Naive thymus-derived CD4-positive, alpha-beta T cell (primary cell): ENCODE measurements around the gene TRIM17. TPM values are rescaled to one million over a fixed set of nuclear protein-coding genes. Genes with fewer than 3 reads are reported as not detected.

Source experiments
- ATAC-seq: fragments of 150-1000 bp; cut with Tn5 transposase; 2 replicates; pipeline ENCODE4 v1.10.0; 2021; ENCODE audit warnings: mild to moderate bottlenecking, moderate library complexity
- CTCF ChIA-PET: fragments of 350-600 bp; sonication (Branson Sonifier 250); formaldehyde crosslinking; loops from one replicate; lab custom pipeline; 2021; ENCODE audit warnings: antibody characterized with exemption; lab: Charles Lee
- POLR2A ChIA-PET: fragments of 350-600 bp; sonication (Branson Sonifier 250); formaldehyde crosslinking; loops from one replicate; lab custom pipeline; 2021; ENCODE audit warnings: antibody characterized with exemption, inconsistent platforms; lab: Charles Lee
- DNase-seq, 9 donors: peaks; one replicate each; pipeline versions ENCODE4 v3.0.0 to v3.0.0-alpha.2; 2020 to 2022; ENCODE audit warnings: mixed read lengths in 1 of 9
- H3K27ac ChIP-seq: one replicate; pipeline ENCODE4 v1.7.0; 2013; ENCODE audit warnings: mild to moderate bottlenecking, low read depth, low read length, moderate library complexity
- H3K27me3 ChIP-seq, 2 donors: one replicate each; pipeline ENCODE4 v1.7.0; 2013; ENCODE audit warnings: low read length in 2 of 2, mild to moderate bottlenecking in 2 of 2, moderate library complexity in 2 of 2; ENCODE audit not compliant: control insufficient read depth in 2 of 2, insufficient read depth in 2 of 2
- H3K36me3 ChIP-seq, 3 experiments: 1 replicate in 2 of 3; 2 replicates in 1 of 3; pipeline ENCODE4 v1.7.0; 2013; ENCODE audit warnings: low read length in 3 of 3, mild to moderate bottlenecking in 3 of 3, moderate library complexity in 1 of 3; ENCODE audit not compliant: insufficient read depth in 3 of 3, control insufficient read depth in 2 of 3
- H3K4me1 ChIP-seq, 2 donors: one replicate each; pipeline ENCODE4 v1.7.0; 2013; ENCODE audit warnings: low read length in 2 of 2, mild to moderate bottlenecking in 2 of 2, moderate library complexity in 1 of 2; ENCODE audit not compliant: control insufficient read depth in 2 of 2, insufficient read depth in 2 of 2
- H3K4me3 ChIP-seq: 2 replicates; pipeline ENCODE4 v1.7.0; 2013; ENCODE audit warnings: mild to moderate bottlenecking, low read length
- H3K9me3 ChIP-seq, 3 experiments: 1 replicate in 2 of 3; 2 replicates in 1 of 3; pipeline ENCODE4 v1.7.0; 2013; ENCODE audit warnings: low read length in 3 of 3; ENCODE audit not compliant: control insufficient read depth in 2 of 3
- H3K27ac Mint-ChIP-seq, 9 donors: one replicate each; pipeline ENCODE4 v1.8.0; 2020 to 2022; ENCODE audit warnings: mixed read lengths in 9 of 9, mild to moderate bottlenecking in 8 of 9, moderate library complexity in 5 of 9, inconsistent platforms in 2 of 9
- H3K27me3 Mint-ChIP-seq, 5 donors: one replicate each; pipeline ENCODE4 v1.8.0; 2021 to 2022; ENCODE audit warnings: mixed read lengths in 5 of 5, mild to moderate bottlenecking in 1 of 5
- H3K36me3 Mint-ChIP-seq, 5 donors: one replicate each; pipeline ENCODE4 v1.8.0; 2020 to 2022; ENCODE audit warnings: mixed read lengths in 5 of 5, mild to moderate bottlenecking in 3 of 5, inconsistent platforms in 1 of 5
- H3K4me1 Mint-ChIP-seq, 7 donors: one replicate each; pipeline ENCODE4 v1.8.0; 2020 to 2022; ENCODE audit warnings: mixed read lengths in 7 of 7, mild to moderate bottlenecking in 3 of 7, inconsistent platforms in 1 of 7
- H3K4me3 Mint-ChIP-seq, 10 donors: one replicate each; pipeline ENCODE4 v1.8.0; 2020 to 2022; ENCODE audit warnings: mild to moderate bottlenecking in 10 of 10, mixed read lengths in 10 of 10, moderate library complexity in 6 of 10, inconsistent platforms in 2 of 10
- H3K9me3 Mint-ChIP-seq, 11 donors: one replicate each; pipeline ENCODE4 v1.8.0; 2020 to 2022; ENCODE audit warnings: mixed read lengths in 11 of 11, mild to moderate bottlenecking in 4 of 11, inconsistent platforms in 1 of 11, moderate library complexity in 1 of 11
- intact Hi-C, 2 donors: fragments of 100-400 bp; cut with micrococcal nuclease; formaldehyde crosslinking; loops; one replicate each; pipeline ENCODE4 v1.15.1; 2023
- polyA plus RNA-seq, 2 donors: library from polyadenylated mRNA; unstranded; fragments of 300-500 nt; fragmentation: Illumina TruSeq; gene quantifications; one replicate each; pipeline ENCODE4 v1.2.3, GENCODE V29; 2021
- total RNA-seq, 6 experiments: library from RNA in 5 of 6; stranded (reverse) in 5 of 6; gene quantifications; 1 replicate in 5 of 6; 2 replicates in 1 of 6; pipeline ENCODE4 v1.2.3 and lab custom pipeline; 2021 to 2026

TRIM17 gene
- total and polyA plus RNA-seq, 7 experiments from 2014 or later: 0.18 to 2.5 (median 1.00) TPM

DNA sequence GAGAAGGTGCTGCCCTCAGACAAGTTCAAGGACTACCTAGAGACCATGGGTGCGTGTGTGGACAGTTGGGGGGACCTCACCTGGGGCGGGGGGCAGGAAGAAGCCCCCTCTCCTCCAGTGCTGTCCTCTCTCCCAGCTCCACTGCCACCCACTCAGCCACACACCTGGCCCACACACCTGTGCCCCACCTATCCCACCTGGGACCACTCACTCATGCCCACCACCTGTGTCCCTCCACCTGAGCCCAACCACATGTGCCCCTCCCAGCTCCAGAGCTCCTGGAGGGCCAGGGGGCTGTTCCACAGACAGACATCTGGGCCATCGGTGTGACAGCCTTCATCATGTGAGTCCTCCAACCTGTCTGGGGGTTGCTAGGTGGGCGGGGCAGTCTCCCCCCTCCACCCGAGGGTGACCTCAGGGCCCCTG lies 39.0 kb downstream of the TRIM17 start:
- Mint-ChIP-seq H3K27me3 (peaks cover 0 to 36% (median 9%) of the 10 kb centered on the region in 5 donors), H3K36me3 (peaks cover 0 to 4% (median 0%) of the 10 kb centered on the region in 5 donors), H3K9me3 (no peaks in the 10 kb centered on the region), H3K27ac (peak overlapping the region in 1 of 9 donors; percentile 48), H3K4me1 (peaks cover 6 to 18% (median 8%) of the 10 kb centered on the region in 7 donors), H3K4me3 (peak overlapping the region in 8 of 10 donors; percentile 29 to 83 (median 52))
- Histone ChIP-seq H3K36me3 (peaks cover 0 to 7% (median 0%) of the 10 kb centered on the region in 3 experiments), H3K4me1 (no peaks in the 10 kb centered on the region), H3K27me3 (peaks cover 0 to 4% of the 10 kb centered on the region in 2 donors), H3K4me3 (no peak overlapping the region), H3K9me3 (no peaks in the 10 kb centered on the region), H3K27ac (no peak overlapping the region)
- peak in 1 of 9 donors; percentile 8 for DNase-seq
- intact Hi-C loops: loop anchor here (1.0 to 5.0 kb wide), 9 partner anchors 39 to 247 kb away; partner anchors contain the start of genes RNF187 (in 1 of the 2) and TRIM17 (in 1 of the 2)
- ChIA-PET POLR2A (no interaction called here), CTCF (no interaction called here)
- no peak for ATAC-seq

DNA sequence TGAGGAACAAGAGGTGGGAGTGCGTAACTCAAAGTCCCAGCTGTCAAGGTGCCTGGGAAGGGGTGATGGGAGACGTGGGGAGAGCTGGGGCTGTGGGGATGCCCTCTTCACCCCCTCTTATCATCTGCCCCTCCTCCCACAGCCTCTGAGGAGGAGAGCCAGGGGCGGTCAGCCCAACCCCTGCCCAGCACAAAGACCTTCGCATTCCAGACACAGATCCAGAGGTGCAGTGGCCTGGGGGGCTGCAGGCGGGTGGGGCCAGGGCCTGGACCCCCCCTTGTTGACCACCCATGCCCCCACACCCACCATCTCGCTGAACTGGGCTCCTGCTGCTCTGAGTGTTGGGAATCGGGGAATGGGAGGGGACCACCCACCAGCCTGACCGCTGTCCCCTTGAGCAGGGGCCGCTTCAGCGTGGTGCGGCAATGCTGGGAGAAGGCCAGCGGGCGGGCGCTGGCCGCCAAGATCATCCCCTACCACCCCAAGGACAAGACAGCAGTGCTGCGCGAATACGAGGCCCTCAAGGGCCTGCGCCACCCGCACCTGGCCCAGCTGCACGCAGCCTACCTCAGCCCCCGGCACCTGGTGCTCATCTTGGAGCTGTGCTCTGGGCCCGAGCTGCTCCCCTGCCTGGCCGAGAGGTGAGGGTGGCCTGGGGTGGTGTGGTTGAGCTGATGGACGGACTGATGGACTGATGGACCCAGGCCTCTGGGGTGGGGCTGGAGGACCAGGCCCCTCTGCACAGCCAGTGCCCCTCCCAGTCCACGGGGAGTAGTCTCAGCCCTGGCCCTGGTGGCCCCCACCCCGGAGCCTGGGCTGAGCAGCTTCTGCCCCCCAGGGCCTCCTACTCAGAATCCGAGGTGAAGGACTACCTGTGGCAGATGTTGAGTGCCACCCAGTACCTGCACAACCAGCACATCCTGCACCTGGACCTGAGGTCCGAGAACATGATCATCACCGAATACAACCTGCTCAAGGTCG lies 39.7 kb downstream of the TRIM17 start:
- Mint-ChIP-seq H3K4me1 (peaks cover 6 to 18% (median 8%) of the 10 kb centered on the region in 7 donors), H3K36me3 (peaks cover 0 to 4% (median 0%) of the 10 kb centered on the region in 5 donors), H3K27me3 (peaks cover 0 to 32% (median 7%) of the 10 kb centered on the region in 5 donors), H3K27ac (no peak overlapping the region), H3K4me3 (peak overlapping the region in 7 of 10 donors; percentile 29 to 83 (median 45)), H3K9me3 (no peaks in the 10 kb centered on the region)
- intact Hi-C loops: loop anchor here in 1 of 2 donors (5.0 kb wide), 1 partner anchor 125 kb away; no protein-coding TSS in a partner anchor
- Histone ChIP-seq H3K27ac (no peak overlapping the region), H3K36me3 (peaks cover 0 to 7% (median 0%) of the 10 kb centered on the region in 3 experiments), H3K4me1 (no peaks in the 10 kb centered on the region), H3K9me3 (no peaks in the 10 kb centered on the region), H3K27me3 (peaks cover 0 to 4% of the 10 kb centered on the region in 2 donors), H3K4me3 (no peak overlapping the region)
- ChIA-PET CTCF (no interaction called here), POLR2A (no interaction called here)
- ATAC-seq (no peak), DNase-seq (peak in 1 of 9 donors; percentile 4)

DNA sequence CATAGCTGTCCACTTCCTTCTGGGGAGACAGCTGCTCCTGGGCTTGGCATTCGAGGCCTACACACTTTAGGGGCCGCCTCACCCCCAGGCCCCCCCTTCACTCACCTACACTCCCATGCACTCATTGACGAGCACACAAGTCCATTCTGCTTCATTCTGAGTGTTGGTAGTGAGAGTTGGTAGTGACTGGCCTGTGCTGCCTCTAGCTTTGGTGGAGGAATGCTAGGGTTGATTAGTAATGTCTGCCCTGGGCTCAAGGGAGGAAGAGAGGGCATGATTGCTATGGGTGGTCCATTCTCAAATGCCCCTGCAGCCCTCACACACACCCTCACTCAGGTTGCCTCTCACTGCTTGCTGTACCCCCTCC lies 40.4 kb downstream of the TRIM17 start:
- ATAC-seq (no peak), DNase-seq (no peak)
- POLR2A ChIA-PET: no interaction called here
- Histone ChIP-seq H3K36me3 (peaks cover 0 to 7% (median 0%) of the 10 kb centered on the region in 3 experiments), H3K27ac (no peak overlapping the region), H3K27me3 (no peaks in the 10 kb centered on the region), H3K9me3 (no peaks in the 10 kb centered on the region), H3K4me1 (no peaks in the 10 kb centered on the region), H3K4me3 (no peak overlapping the region)
- H3K27ac Mint-ChIP-seq: no peak overlapping the region
- H3K9me3 Mint-ChIP-seq: no peaks in the 10 kb centered on the region
- intact Hi-C loops: loop anchor here in 1 of 2 donors (5.0 kb wide), 1 partner anchor 126 kb away; no protein-coding TSS in a partner anchor
- peaks cover 6 to 18% (median 8%) of the 10 kb centered on the region in 7 donors for H3K4me1 Mint-ChIP-seq
- H3K27me3 Mint-ChIP-seq: peaks cover 0 to 28% (median 7%) of the 10 kb centered on the region in 5 donors
- H3K36me3 Mint-ChIP-seq: peaks cover 0 to 4% (median 0%) of the 10 kb centered on the region in 5 donors
- CTCF ChIA-PET: no interaction called here
- peak overlapping the region in 1 of 10 donors; percentile 83 for H3K4me3 Mint-ChIP-seq

DNA sequence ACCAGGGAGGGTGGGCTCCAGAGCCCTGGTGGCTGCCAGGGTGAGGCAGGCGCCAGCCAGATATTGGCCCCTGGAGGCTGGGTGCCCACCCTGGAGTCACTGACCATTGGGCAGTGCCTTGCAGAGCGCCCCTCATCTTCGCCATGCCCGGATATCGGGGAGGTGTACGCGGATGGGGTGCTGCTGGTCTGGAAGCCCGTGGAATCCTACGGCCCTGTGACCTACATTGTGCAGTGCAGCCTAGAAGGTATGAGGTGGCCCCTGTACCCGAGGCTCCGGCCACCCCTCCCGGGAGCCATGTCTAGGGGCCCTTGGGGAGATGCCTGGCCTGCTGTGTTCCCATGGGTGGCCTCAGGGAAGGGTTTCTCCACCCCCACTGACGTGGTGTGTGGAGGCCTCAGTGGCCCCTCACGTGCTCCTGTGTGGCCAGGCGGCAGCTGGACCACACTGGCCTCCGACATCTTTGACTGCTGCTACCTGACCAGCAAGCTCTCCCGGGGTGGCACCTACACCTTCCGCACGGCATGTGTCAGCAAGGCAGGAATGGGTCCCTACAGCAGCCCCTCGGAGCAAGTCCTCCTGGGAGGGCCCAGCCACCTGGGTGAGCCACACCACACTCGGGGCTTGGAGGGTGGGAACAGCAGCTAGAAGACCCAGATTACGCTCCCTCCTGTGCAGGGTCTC lies 40.9 kb downstream of the TRIM17 start:
- H3K27me3 ChIP-seq: no peaks in the 10 kb centered on the region
- H3K4me3 ChIP-seq: no peak overlapping the region
- H3K9me3 Mint-ChIP-seq: no peaks in the 10 kb centered on the region
- ATAC-seq (no peak), DNase-seq (no peak)
- H3K4me1 Mint-ChIP-seq: peaks cover 6 to 18% (median 8%) of the 10 kb centered on the region in 7 donors
- intact Hi-C loops: loop anchor here in 1 of 2 donors (5.0 kb wide), 1 partner anchor 127 kb away; no protein-coding TSS in a partner anchor
- peaks cover 0 to 7% (median 0%) of the 10 kb centered on the region in 3 experiments for H3K36me3 ChIP-seq
- no peak overlapping the region for H3K27ac ChIP-seq
- POLR2A ChIA-PET: no interaction called here
- no peaks in the 10 kb centered on the region for H3K9me3 ChIP-seq
- H3K36me3 Mint-ChIP-seq: peaks cover 0 to 4% (median 0%) of the 10 kb centered on the region in 5 donors
- H3K27ac Mint-ChIP-seq: no peak overlapping the region
- H3K27me3 Mint-ChIP-seq: peaks cover 0 to 23% (median 7%) of the 10 kb centered on the region in 5 donors
- CTCF ChIA-PET: no interaction called here
- H3K4me3 Mint-ChIP-seq: no peak overlapping the region
- no peaks in the 10 kb centered on the region for H3K4me1 ChIP-seq

DNA sequence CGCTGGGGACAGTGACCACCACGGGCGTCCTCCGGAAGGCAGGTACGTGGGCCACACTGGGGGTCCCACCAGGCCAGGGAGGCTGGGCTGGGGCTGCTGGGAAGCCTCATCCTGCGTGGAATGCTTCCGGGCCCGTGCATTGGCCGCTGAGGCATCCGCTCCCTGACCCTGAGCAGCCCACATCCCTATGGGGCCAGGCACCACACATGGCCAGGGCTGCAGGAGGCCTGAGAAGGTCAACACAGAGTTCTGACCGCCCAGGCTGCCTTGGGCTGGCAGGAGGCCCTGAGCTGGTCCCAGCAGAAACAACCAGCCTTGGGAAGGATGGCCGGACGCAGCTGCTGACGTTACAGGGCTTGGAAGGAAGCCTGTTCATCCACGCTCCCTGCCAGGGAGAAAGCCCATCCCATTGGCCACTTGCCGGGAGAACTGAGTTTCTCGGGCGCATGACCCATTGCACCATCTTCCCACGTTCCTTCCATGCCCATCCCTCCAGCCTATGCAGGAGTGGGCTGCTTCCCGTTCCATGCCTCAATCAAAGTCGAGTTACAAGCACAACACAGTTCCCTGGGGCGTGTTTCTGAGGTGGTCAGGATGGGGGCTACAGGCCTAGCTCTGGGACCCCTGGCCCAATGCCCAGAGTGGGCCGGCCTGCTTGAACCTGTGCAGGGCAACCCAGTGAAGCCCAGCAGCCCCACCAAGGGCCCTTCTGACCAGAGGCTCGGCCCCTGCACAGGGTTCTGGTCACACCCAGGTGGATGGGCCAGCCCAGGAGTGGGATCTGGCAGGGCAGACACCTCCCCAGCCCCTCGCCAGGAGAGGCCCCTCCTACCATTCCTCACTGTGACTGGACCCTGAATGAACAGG lies 41.7 kb downstream of the TRIM17 start:
- POLR2A ChIA-PET: no interaction called here
- H3K36me3 Mint-ChIP-seq: peaks cover 0 to 4% (median 0%) of the 10 kb centered on the region in 5 donors
- H3K27ac Mint-ChIP-seq: peak overlapping the region in 1 of 9 donors; percentile 26
- Histone ChIP-seq H3K27me3 (no peaks in the 10 kb centered on the region), H3K27ac (no peak overlapping the region), H3K36me3 (peaks cover 0 to 7% (median 0%) of the 10 kb centered on the region in 3 experiments), H3K4me3 (no peak overlapping the region), H3K9me3 (no peaks in the 10 kb centered on the region), H3K4me1 (no peaks in the 10 kb centered on the region)
- peaks cover 0 to 15% (median 5%) of the 10 kb centered on the region in 5 donors for H3K27me3 Mint-ChIP-seq
- DNase-seq (no peak), ATAC-seq (no peak)
- peaks cover 6 to 18% (median 8%) of the 10 kb centered on the region in 7 donors for H3K4me1 Mint-ChIP-seq
- no peaks in the 10 kb centered on the region for H3K9me3 Mint-ChIP-seq
- CTCF ChIA-PET: no interaction called here
- intact Hi-C loops: loop anchor here in 1 of 2 donors (5.0 kb wide), 1 partner anchor 127 kb away; no protein-coding TSS in a partner anchor
- no peak overlapping the region for H3K4me3 Mint-ChIP-seq
